Neural cell (in vitro differentiated cells): ENCODE data around the gene PALM3. TPM values are rescaled to one million over a fixed set of nuclear protein-coding genes. Genes with fewer than 3 reads are reported as not detected.

Experiments used
- H2AFZ ChIP-seq: fragments of 200-600, 300-800 bp; sonication (generic), shearing (Covaris generic); 2 replicates; pipeline ENCODE4 v1.6.0; 2014; ENCODE audit warnings: low read depth, mild to moderate bottlenecking, antibody characterized with exemption, low read length, moderate library complexity
- H3F3A ChIP-seq: fragments of 200-600 bp; shearing (Covaris generic); 2 replicates; pipeline ENCODE4 v1.6.1; 2016; ENCODE audit warnings: mild to moderate bottlenecking, moderate library complexity, mixed read lengths, antibody characterized with exemption, low read length; ENCODE audit not compliant: insufficient read depth, poor library complexity, severe bottlenecking
- H3K27ac ChIP-seq: fragments of 200-600, 300-800 bp; sonication (generic), shearing (Covaris generic); 2 replicates; pipeline ENCODE4 v1.5.1; 2014; ENCODE audit warnings: mild to moderate bottlenecking, low read length, moderate library complexity
- H3K27me3 ChIP-seq: fragments of 300-800, 200-600 bp; sonication (generic), shearing (Covaris generic); 2 replicates; pipeline ENCODE4 v1.6.0; 2014; ENCODE audit warnings: mild to moderate bottlenecking, low read depth, low read length, moderate library complexity; ENCODE audit not compliant: insufficient read depth
- H3K36me3 ChIP-seq: fragments of 300-800, 200-600 bp; sonication (generic), shearing (Covaris generic); 2 replicates; pipeline ENCODE4 v1.5.1; 2014; ENCODE audit warnings: mild to moderate bottlenecking, antibody characterized with exemption, low read length, moderate library complexity; ENCODE audit not compliant: insufficient read depth
- H3K4me2 ChIP-seq: fragments of 300-800, 200-600 bp; sonication (generic), shearing (Covaris generic); 2 replicates; pipeline ENCODE4 v1.6.0; 2014; ENCODE audit warnings: mild to moderate bottlenecking, low read length
- H3K4me3 ChIP-seq: fragments of 300-800, 200-600 bp; sonication (generic), shearing (Covaris generic); 2 replicates; pipeline ENCODE4 v1.5.1; 2014; ENCODE audit warnings: mild to moderate bottlenecking, low read length, moderate library complexity
- H3K79me2 ChIP-seq: fragments of 200-600 bp; shearing (Covaris generic); replicated peaks from 2 replicates; pipeline ENCODE4 v1.6.0; 2014; ENCODE audit warnings: mild to moderate bottlenecking, low read length, moderate library complexity; ENCODE audit not compliant: insufficient read depth
- H3K9ac ChIP-seq: fragments of 300-800, 200-600 bp; sonication (generic), shearing (Covaris generic); 2 replicates; pipeline ENCODE4 v1.6.1; 2016; ENCODE audit warnings: mild to moderate bottlenecking, low read length, mixed read lengths
- H3K9me2 ChIP-seq: fragments of 200-600 bp; shearing (Covaris generic); 2 replicates; pipeline ENCODE4 v1.6.1; 2016; ENCODE audit warnings: mild to moderate bottlenecking, low read length, mixed read lengths; ENCODE audit not compliant: insufficient read depth
- H3K9me3 ChIP-seq: fragments of 200-600, 300-800 bp; sonication (generic), shearing (Covaris generic); 2 replicates; pipeline ENCODE4 v1.6.1; 2016; ENCODE audit warnings: mild to moderate bottlenecking, mixed run types, low read length, moderate library complexity, mixed read lengths
- H4K20me1 ChIP-seq: fragments of 200-600 bp; shearing (Covaris generic); 2 replicates; pipeline ENCODE4 v1.6.1; 2016; ENCODE audit warnings: mild to moderate bottlenecking, mixed run types; ENCODE audit not compliant: insufficient read depth
- CTCF ChIP-seq: fragments of 450-650 bp; IDR thresholded peaks from 2 replicates; pipeline ENCODE4 v1.5.1; 2014; ENCODE audit warnings: antibody characterized with exemption, mild to moderate bottlenecking, moderate library complexity; ENCODE audit not compliant: poor library complexity, severe bottlenecking
- EP300 ChIP-seq: fragments of 450-650 bp; conservative IDR thresholded peaks from 2 replicates; pipeline ENCODE4 v1.6.1; 2014; ENCODE audit warnings: antibody characterized with exemption, mild to moderate bottlenecking, moderate library complexity; ENCODE audit not compliant: poor library complexity, severe bottlenecking
- EZH2 ChIP-seq: fragments of 200-600, 300-800 bp; shearing (Covaris generic), sonication (generic); IDR thresholded peaks from 2 replicates; pipeline ENCODE4 v1.6.1; 2014; ENCODE audit warnings: antibody characterized with exemption, low read length, borderline replicate concordance, mild to moderate bottlenecking; ENCODE audit not compliant: insufficient read depth, poor library complexity, severe bottlenecking
- MXI1 ChIP-seq: fragments of 450-650 bp; conservative IDR thresholded peaks from 2 replicates; pipeline ENCODE4 v1.6.1; 2014; ENCODE audit warnings: antibody characterized with exemption, mild to moderate bottlenecking; ENCODE audit not compliant: poor library complexity, severe bottlenecking
- POLR2AphosphoS5 ChIP-seq: IDR thresholded peaks from 2 replicates; pipeline ENCODE4 v1.6.1; 2012
- RAD21 ChIP-seq: fragments of 450-650 bp; conservative IDR thresholded peaks from 2 replicates; pipeline ENCODE4 v1.6.1; 2014; ENCODE audit warnings: antibody characterized with exemption, mild to moderate bottlenecking, moderate library complexity
- REST ChIP-seq: IDR thresholded peaks from 2 replicates; pipeline ENCODE4 v1.6.1; 2012; ENCODE audit warnings: borderline replicate concordance
- SMC3 ChIP-seq: fragments of 450-650 bp; conservative IDR thresholded peaks from 2 replicates; pipeline ENCODE4 v1.6.1; 2014; ENCODE audit warnings: antibody characterized with exemption, mild to moderate bottlenecking, moderate library complexity; ENCODE audit not compliant: poor library complexity
- TAF1 ChIP-seq: IDR thresholded peaks from 2 replicates; pipeline ENCODE4 v1.6.1; 2012; ENCODE audit warnings: low read depth
- polyA plus RNA-seq: library from polyadenylated mRNA; depleted of rRNA; stranded (reverse); fragments of >200 nt; gene quantifications from 2 replicates; pipeline ENCODE4 v1.2.3, GENCODE V29; 2014

PALM3 gene
- polyA plus RNA-seq, 1 donor from 2014 or later = 0.33 TPM

- Histone ChIP-seq H3F3A (no peaks in the 10 kb centered on the region), H4K20me1 (peaks cover 8% of the 10 kb centered on the region), H3K4me3 (no peak within 1 kb of the TSS), H2AFZ (no peak within 1 kb of the TSS), H3K36me3 (no peaks in the 10 kb centered on the region), H3K79me2 (no peaks in the 10 kb centered on the region), H3K9me2 (no peaks in the 10 kb centered on the region), H3K27me3 (no peaks in the 10 kb centered on the region), H3K4me2 (no peak within 1 kb of the TSS), H3K27ac (no peak within 1 kb of the TSS), H3K9ac (no peak within 1 kb of the TSS), H3K9me3 (no peaks in the 10 kb centered on the region)
- TF ChIP-seq TAF1 (no peak), SMC3 (no peak), EP300 (no peak), RAD21 (no peak), EZH2 (no peak), MXI1 (no peak), POLR2AphosphoS5 (no peak), REST (no peak), CTCF (no peak)
Measured at GRCh38 chr19:14085309-14085995, 23.6 kb upstream of the PALM3 start, which contains the start of gene C19orf67. TSS of gene C19orf67 (minus strand) at chr19:14085783. CDS start at chr19:14085627, 156 bp downstream.

GRCh38 chr19:14082675-14082960, 20.7 kb upstream of the PALM3 start:
- Histone ChIP-seq H3K36me3 (no peaks in the 10 kb centered on the region), H2AFZ (no peak overlapping the region), H3K79me2 (no peaks in the 10 kb centered on the region), H3K27me3 (no peaks in the 10 kb centered on the region), H3K9ac (peak overlapping the region; percentile 75), H3F3A (no peaks in the 10 kb centered on the region), H3K27ac (no peak overlapping the region), H3K4me2 (no peak overlapping the region), H3K4me3 (peak overlapping the region; percentile 82), H4K20me1 (no peaks in the 10 kb centered on the region), H3K9me3 (no peaks in the 10 kb centered on the region), H3K9me2 (no peaks in the 10 kb centered on the region)
- TF ChIP-seq MXI1 (no peak), SMC3 (no peak), POLR2AphosphoS5 (no peak), EZH2 (no peak), TAF1 (no peak), CTCF (no peak), RAD21 (no peak), REST (no peak), EP300 (no peak)
